ENCODE results near the gene NHEJ1. TPM values are rescaled to one million over a fixed set of nuclear protein-coding genes. Genes with fewer than 3 reads are reported as not detected.
A peak's percentile ranks its signal among the peaks of the same experiment; 100 is the strongest.

The NHEJ1 gene
- polyA plus RNA-seq, 3 donors, result 12.6 to 20.9 (median 20.3) TPM

- Mint-ChIP-seq H3K9me3 (no peaks in the 10 kb centered on the region), H3K4me3 (no peak overlapping the region), H3K27ac (no peak overlapping the region), H3K4me1 (peaks cover 18% of the 10 kb centered on the region), H3K36me3 (peaks cover 29 to 33% of the 10 kb centered on the region in 2 donors), H3K27me3 (ENCODE audit: low read depth in 3 of 3) (peaks cover 2% of the 10 kb centered on the region in 3 donors)
- Histone ChIP-seq H4K20me1 (ENCODE audit: insufficient read depth, low read length) (no peaks in the 10 kb centered on the region), H3K27me3 (ENCODE audit: control insufficient read depth in 2 of 2, insufficient read depth in 2 of 2, low read length in 2 of 2) (no peaks in the 10 kb centered on the region), H3K27ac (ENCODE audit: low read depth in 1 of 2, low read length in 2 of 2) (no peak overlapping the region), H3K36me3 (replicated peaks in 1 of 2; ENCODE audit: control insufficient read depth in 1 of 2, insufficient read depth in 2 of 2, low read length in 2 of 2) (peaks cover 0 to 25% of the 10 kb centered on the region in 2 donors), H2AFZ (ENCODE audit: insufficient read depth, low read depth, low read length, poor library complexity, severe bottlenecking) (no peak overlapping the region), H3K4me3 (replicated peaks in 1 of 3; ENCODE audit: low read depth in 2 of 3, low read length in 3 of 3) (no peak overlapping the region), H3K4me2 (replicated peaks; ENCODE audit: extremely low read depth, low read length, poor library complexity, severe bottlenecking) (no peak overlapping the region), H3K4me1 (ENCODE audit: control insufficient read depth in 1 of 2, insufficient read depth in 2 of 2, low read length in 2 of 2) (peaks cover 16 to 17% of the 10 kb centered on the region in 2 donors), H3K9ac (ENCODE audit: insufficient read depth, low read length, poor library complexity, severe bottlenecking) (no peak overlapping the region), H3K9me3 (replicated peaks in 1 of 2; ENCODE audit: control insufficient read depth in 1 of 2, insufficient read depth in 1 of 2, low read length in 2 of 2) (no peaks in the 10 kb centered on the region), H3K79me2 (ENCODE audit: insufficient read depth, low read length) (no peaks in the 10 kb centered on the region)
- intact Hi-C loops (cut with micrococcal nuclease), result no loop called here
- DNase-seq, result peak; percentile 38 to 58 (median 52)
- TF ChIP-seq CTCF (IDR thresholded peaks at IDR 0.05), result peak; percentile 66
- WGBS (ENCODE audit: insufficient coverage), result 54% methylated on average over 7 of the region's 14 CpGs
These were observed 87.0 kb downstream of the NHEJ1 start for GRCh38 chr2:219073413-219074129.

GRCh38 chr2:219072741-219073250 lies 87.8 kb downstream of the NHEJ1 start:
- DNase-seq, result no peak
- Mint-ChIP-seq H3K36me3 (peaks cover 29 to 33% of the 10 kb centered on the region in 2 donors), H3K9me3 (no peaks in the 10 kb centered on the region), H3K27me3 (ENCODE audit: low read depth in 3 of 3) (peaks cover 2 to 7% (median 7%) of the 10 kb centered on the region in 3 donors), H3K4me3 (no peak overlapping the region), H3K4me1 (peaks cover 18% of the 10 kb centered on the region), H3K27ac (no peak overlapping the region)
- Histone ChIP-seq H3K4me3 (replicated peaks in 1 of 3; ENCODE audit: low read depth in 2 of 3, low read length in 3 of 3) (no peak overlapping the region), H3K36me3 (replicated peaks in 1 of 2; ENCODE audit: control insufficient read depth in 1 of 2, insufficient read depth in 2 of 2, low read length in 2 of 2) (peaks cover 0 to 25% of the 10 kb centered on the region in 2 donors), H3K4me1 (ENCODE audit: control insufficient read depth in 1 of 2, insufficient read depth in 2 of 2, low read length in 2 of 2) (peaks cover 16 to 17% of the 10 kb centered on the region in 2 donors), H4K20me1 (ENCODE audit: insufficient read depth, low read length) (no peaks in the 10 kb centered on the region), H3K79me2 (ENCODE audit: insufficient read depth, low read length) (no peaks in the 10 kb centered on the region), H3K27me3 (ENCODE audit: control insufficient read depth in 2 of 2, insufficient read depth in 2 of 2, low read length in 2 of 2) (no peaks in the 10 kb centered on the region), H3K9ac (ENCODE audit: insufficient read depth, low read length, poor library complexity, severe bottlenecking) (no peak overlapping the region), H2AFZ (ENCODE audit: insufficient read depth, low read depth, low read length, poor library complexity, severe bottlenecking) (no peak overlapping the region), H3K9me3 (replicated peaks in 1 of 2; ENCODE audit: control insufficient read depth in 1 of 2, insufficient read depth in 1 of 2, low read length in 2 of 2) (no peaks in the 10 kb centered on the region), H3K27ac (ENCODE audit: low read depth in 1 of 2, low read length in 2 of 2) (no peak overlapping the region), H3K4me2 (replicated peaks; ENCODE audit: extremely low read depth, low read length, poor library complexity, severe bottlenecking) (no peak overlapping the region)
- intact Hi-C loops (cut with micrococcal nuclease), result no loop called here
- no CpG with 5 or more reads among the region's 9 CpGs for WGBS (ENCODE audit: insufficient coverage)
- no peak for TF ChIP-seq CTCF (IDR thresholded peaks at IDR 0.05)
